GM23338 (cell line): Measurements from ENCODE around the gene CRTC1. TPM values are rescaled to one million over a fixed set of nuclear protein-coding genes. Genes with fewer than 3 reads are reported as not detected.

Experiments
- ATAC-seq: fragments of 200-7000 bp; cut with Tn5 transposase; 3 replicates; pipeline ENCODE4 v1.9.1; 2020
- DNase-seq: peaks from one replicate; pipeline ENCODE4 v3.0.0-alpha.2; 2015; ENCODE audit warnings: low spot score
- H2AFZ ChIP-seq: fragments of 200-600 bp; sonication (generic); 2 replicates; pipeline ENCODE4 v1.8.0; 2016; ENCODE audit warnings: antibody characterized with exemption, mild to moderate bottlenecking, moderate library complexity
- H3F3A ChIP-seq: fragments of 200-600 bp; sonication (generic); replicated peaks from 2 replicates; pipeline ENCODE4 v1.8.0; 2017; ENCODE audit warnings: antibody characterized with exemption, mixed run types, low read depth
- H3K27ac ChIP-seq: fragments of 200-600 bp; sonication (generic); 2 replicates; pipeline ENCODE4 v1.6.1; 2016; ENCODE audit warnings: low read depth
- H3K27me3 ChIP-seq: fragments of 200-600 bp; sonication (generic); 2 replicates; pipeline ENCODE4 v1.8.0; 2016; ENCODE audit warnings: mild to moderate bottlenecking, mixed run types, moderate library complexity; ENCODE audit not compliant: insufficient read depth
- H3K36me3 ChIP-seq: fragments of 200-600 bp; sonication (generic); 2 replicates; pipeline ENCODE4 v1.8.0; 2016; ENCODE audit warnings: mild to moderate bottlenecking; ENCODE audit not compliant: insufficient read depth
- H3K4me1 ChIP-seq: fragments of 200-600 bp; sonication (generic); 2 replicates; pipeline ENCODE4 v1.8.0; 2016; ENCODE audit warnings: mild to moderate bottlenecking, moderate library complexity; ENCODE audit not compliant: insufficient read depth
- H3K4me2 ChIP-seq: fragments of 200-600 bp; sonication (generic); 2 replicates; pipeline ENCODE4 v1.7.1; 2017; ENCODE audit warnings: mixed run types
- H3K4me3 ChIP-seq: fragments of 200-600 bp; sonication (generic); 2 replicates; pipeline ENCODE4 v1.6.1; 2016; ENCODE audit warnings: mixed run types
- H3K79me2 ChIP-seq: fragments of 200-600 bp; sonication (generic); replicated peaks from 2 replicates; pipeline ENCODE4 v1.8.0; 2017; ENCODE audit warnings: mild to moderate bottlenecking; ENCODE audit not compliant: insufficient read depth
- H3K9me2 ChIP-seq: fragments of 200-600 bp; sonication (generic); 2 replicates; pipeline ENCODE4 v1.8.0; 2017; ENCODE audit not compliant: insufficient read depth
- H4K20me1 ChIP-seq: fragments of 200-600 bp; sonication (generic); replicated peaks from 2 replicates; pipeline ENCODE4 v1.8.0; 2017; ENCODE audit warnings: mild to moderate bottlenecking; ENCODE audit not compliant: insufficient read depth
- H3K27ac Mint-ChIP-seq: 2 replicates; pipeline ENCODE4 v1.8.0; 2020; ENCODE audit warnings: inconsistent platforms, mild to moderate bottlenecking, moderate library complexity, mixed read lengths
- H3K27me3 Mint-ChIP-seq: 3 replicates; pipeline ENCODE4 v1.8.0; 2022; ENCODE audit warnings: low read depth, mild to moderate bottlenecking, moderate library complexity, mixed read lengths, inconsistent platforms; ENCODE audit not compliant: insufficient read depth, poor library complexity
- H3K36me3 Mint-ChIP-seq: 3 replicates; pipeline ENCODE4 v1.8.0; 2021; ENCODE audit warnings: low read depth, mild to moderate bottlenecking, inconsistent platforms, moderate library complexity, mixed read lengths
- H3K4me1 Mint-ChIP-seq: 3 replicates; pipeline ENCODE4 v1.8.0; 2020; ENCODE audit warnings: mild to moderate bottlenecking, inconsistent platforms, mixed read lengths
- H3K4me3 Mint-ChIP-seq: 3 replicates; pipeline ENCODE4 v1.8.0; 2021; ENCODE audit warnings: moderate library complexity, mild to moderate bottlenecking, inconsistent platforms, mixed read lengths
- H3K9me3 Mint-ChIP-seq: 3 replicates; pipeline ENCODE4 v1.8.0; 2020; ENCODE audit warnings: moderate library complexity, mild to moderate bottlenecking, inconsistent platforms, mixed read lengths
- CREB1 ChIP-seq: fragments of 250-450 bp; sonication (Bioruptor Pico); IDR thresholded peaks from 2 replicates; pipeline ENCODE4 v1.5.0; 2020; ENCODE audit warnings: low read depth, mild to moderate bottlenecking, moderate library complexity
- CTCF ChIP-seq, 2 experiments: fragments of 200-600 bp in 1 of 2; sonication (generic) in 1 of 2; conservative IDR thresholded peaks; 2 replicates each; pipeline versions ENCODE4 v1.5.1 to v1.6.1; 2016 to 2017; ENCODE audit warnings: antibody characterized with exemption in 2 of 2, low read depth in 2 of 2, mild to moderate bottlenecking in 2 of 2, moderate library complexity in 1 of 2
- ETS1 ChIP-seq: IDR thresholded peaks from 2 replicates; pipeline ENCODE4 v1.6.1; 2016; ENCODE audit warnings: antibody characterized with exemption
- EZH2 ChIP-seq: fragments of 200-600 bp; sonication (generic); IDR thresholded peaks from one replicate; pipeline ENCODE4 v1.8.0; 2017; ENCODE audit warnings: antibody characterized with exemption, mild to moderate bottlenecking, low read depth; ENCODE audit not compliant: unreplicated experiment
- EZH2phosphoT487 ChIP-seq: fragments of 200-600 bp; sonication (generic); IDR thresholded peaks from one replicate; pipeline ENCODE4 v1.8.1; 2018; ENCODE audit warnings: antibody characterized with exemption; ENCODE audit not compliant: unreplicated experiment
- JUNB ChIP-seq: IDR thresholded peaks from one replicate; pipeline ENCODE4 v1.6.1; 2016; ENCODE audit warnings: antibody characterized with exemption; ENCODE audit not compliant: unreplicated experiment
- POLR2AphosphoS5 ChIP-seq: IDR thresholded peaks from 2 replicates; pipeline ENCODE4 v1.6.1; 2016; ENCODE audit warnings: antibody characterized with exemption, low read depth
- REST ChIP-seq: IDR thresholded peaks from one replicate; pipeline ENCODE4 v1.6.1; 2018; ENCODE audit warnings: antibody characterized with exemption; ENCODE audit not compliant: unreplicated experiment
- STAT1 ChIP-seq: IDR thresholded peaks from one replicate; pipeline ENCODE4 v1.6.1; 2016; ENCODE audit warnings: antibody characterized with exemption; ENCODE audit not compliant: unreplicated experiment
- ZNF114 ChIP-seq: fragments of 250-450 bp; sonication (Bioruptor Pico); IDR thresholded peaks from 2 replicates; pipeline ENCODE4 v1.5.0; 2020; ENCODE audit warnings: mild to moderate bottlenecking, moderate library complexity
- ZNF331 ChIP-seq: fragments of 250-450 bp; sonication (Bioruptor Pico); IDR thresholded peaks from 2 replicates; pipeline ENCODE4 v1.5.0; 2020; ENCODE audit warnings: low read depth, mild to moderate bottlenecking, moderate library complexity
- polyA plus RNA-seq: library from polyadenylated mRNA; unstranded; fragments of >200 nt; fragmentation: Nextera tagmentation; extraction: Ambion mirVana; gene quantifications from 2 replicates; pipeline ENCODE4 v1.2.1, GENCODE V29; 2016
- total RNA-seq: library from RNA; depleted of rRNA; stranded (reverse); fragments of >200 nt; shearing (Covaris generic); gene quantifications from 2 replicates; pipeline ENCODE4 v1.2.3, GENCODE V29; 2014

Gene CRTC1
- total and polyA plus RNA-seq, 2 experiments from 2014 or later, result 5.4 to 8.4 TPM

GRCh38 chr19:18775586-18776287 lies 92.3 kb downstream of the CRTC1 start:
- Histone ChIP-seq H3K79me2 (no peaks in the 10 kb centered on the region), H2AFZ (no peak overlapping the region), H3K9me2 (no peaks in the 10 kb centered on the region), H4K20me1 (peaks cover 4% of the 10 kb centered on the region; the same call in 1 of the 2 replicates), H3K4me2 (no peak overlapping the region), H3K36me3 (no peaks in the 10 kb centered on the region), H3K4me1 (no peaks in the 10 kb centered on the region), H3F3A (no peaks in the 10 kb centered on the region), H3K27me3 (peaks cover 93% of the 10 kb centered on the region), H3K27ac (no peak overlapping the region), H3K4me3 (no peak overlapping the region)
- Mint-ChIP-seq H3K27me3 (peaks cover 72% of the 10 kb centered on the region), H3K4me3 (no peak overlapping the region), H3K36me3 (no peaks in the 10 kb centered on the region), H3K9me3 (no peaks in the 10 kb centered on the region), H3K4me1 (no peaks in the 10 kb centered on the region), H3K27ac (no peak overlapping the region)
- no peak for TF ChIP-seq ZNF331 (CRISPR knock-in tag)
- TF ChIP-seq ZNF114 (CRISPR knock-in tag), result no peak
- TF ChIP-seq REST, result no peak
- no peak for TF ChIP-seq EZH2
- no peak for TF ChIP-seq POLR2AphosphoS5
- no peak for TF ChIP-seq ETS1
- no peak for TF ChIP-seq CTCF (conservative IDR thresholded peaks at IDR 0.05; ENCODE audit: low read depth in 2 of 2)
- no peak for TF ChIP-seq STAT1
- no peak for TF ChIP-seq CREB1 (CRISPR knock-in tag)
- no peak for TF ChIP-seq JUNB
- TF ChIP-seq EZH2phosphoT487, result no peak
- ATAC-seq (no peak), DNase-seq (no peak)
